NOMO-1 treated with DMSO at 0.1 percent for 48 hours (cell line): ENCODE data around the gene LAMA2.

Experiments
- DNase-seq: peaks from one replicate; lab custom pipeline; 2025; ENCODE audit not compliant: unreplicated experiment; lab: John Stamatoyannopoulos, UW

Gene LAMA2

DNA sequence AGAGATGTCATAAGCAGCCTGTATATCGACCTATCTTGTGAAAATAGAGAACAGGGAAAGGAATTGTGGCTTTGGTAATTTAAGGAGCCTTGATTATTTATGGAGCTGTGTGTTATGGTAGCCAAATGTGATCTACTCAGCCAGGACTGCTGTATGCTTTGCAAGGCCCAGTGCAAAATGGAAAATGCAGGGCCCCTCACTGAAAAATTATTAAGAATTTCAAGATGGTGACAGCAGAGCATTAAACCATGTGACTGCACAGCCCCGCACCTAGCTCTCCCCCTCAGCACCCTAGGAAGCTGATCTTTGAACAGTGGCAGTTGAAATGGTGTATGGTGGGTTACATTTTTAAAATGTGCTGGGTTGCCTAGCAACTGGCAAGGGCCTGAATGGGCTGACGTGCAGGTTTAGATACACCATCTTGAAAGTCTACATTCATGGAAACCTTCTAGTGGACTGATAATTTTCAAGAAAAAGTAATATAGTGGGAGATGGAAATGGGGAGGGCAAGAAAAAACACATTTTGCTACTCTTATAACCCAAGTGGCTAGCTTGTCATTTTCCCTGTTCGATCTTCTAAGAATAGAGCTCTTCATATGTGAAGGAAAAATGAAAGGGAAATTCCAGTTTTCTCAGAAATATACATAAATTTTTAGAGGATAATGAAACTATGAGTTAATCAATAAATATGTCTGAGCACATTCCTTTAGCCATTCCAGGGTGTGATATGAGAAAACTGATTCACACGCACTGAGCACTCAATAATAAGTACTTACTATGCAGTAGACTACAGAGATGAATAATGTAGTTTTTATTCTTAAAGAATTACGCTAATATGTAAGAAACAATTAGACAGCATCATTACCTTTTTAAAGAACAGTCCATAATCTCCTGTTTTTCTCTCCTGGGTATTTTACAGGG, 619.1 kb downstream of the LAMA2 start:
- no peak for DNase-seq

GRCh38 chr6:129504456-129504855, 621.5 kb downstream of the LAMA2 start:
- DNase-seq = no peak

DNA sequence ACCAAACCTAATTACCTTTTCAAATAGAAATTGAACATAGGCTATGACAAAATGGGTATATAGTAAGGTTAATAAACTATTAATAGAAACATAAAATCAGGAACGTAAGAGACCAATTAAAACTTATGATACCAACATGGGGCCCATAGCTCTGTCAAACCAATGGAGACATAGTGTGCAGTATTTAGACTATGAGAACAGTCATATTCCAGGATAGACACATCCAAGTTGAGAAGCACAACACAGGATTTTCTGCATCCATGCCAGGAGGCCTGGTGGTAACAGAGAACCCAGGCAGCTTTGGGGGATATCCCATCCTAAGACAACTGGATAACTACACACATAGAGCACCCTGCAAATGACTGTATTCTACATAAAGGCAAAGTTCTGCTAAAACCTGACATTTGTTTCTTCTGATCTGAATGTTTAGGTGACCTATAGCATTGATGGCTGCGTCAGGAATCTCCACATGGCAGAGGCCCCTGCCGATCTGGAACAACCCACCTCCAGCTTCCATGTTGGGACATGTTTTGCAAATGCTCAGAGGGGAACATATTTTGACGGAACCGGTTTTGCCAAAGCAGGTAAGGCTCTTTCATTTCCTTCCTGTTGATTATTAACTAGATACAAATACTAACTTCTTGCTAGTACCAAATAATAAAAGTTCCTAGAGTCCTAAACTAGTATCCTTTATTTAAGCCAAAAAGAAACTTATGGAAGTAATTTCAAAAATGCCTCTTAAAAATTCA, 624.3 kb downstream of the LAMA2 start:
- no peak for DNase-seq

GRCh38 chr6:129507846-129508245, 624.9 kb downstream of the LAMA2 start:
- DNase-seq = no peak

DNA sequence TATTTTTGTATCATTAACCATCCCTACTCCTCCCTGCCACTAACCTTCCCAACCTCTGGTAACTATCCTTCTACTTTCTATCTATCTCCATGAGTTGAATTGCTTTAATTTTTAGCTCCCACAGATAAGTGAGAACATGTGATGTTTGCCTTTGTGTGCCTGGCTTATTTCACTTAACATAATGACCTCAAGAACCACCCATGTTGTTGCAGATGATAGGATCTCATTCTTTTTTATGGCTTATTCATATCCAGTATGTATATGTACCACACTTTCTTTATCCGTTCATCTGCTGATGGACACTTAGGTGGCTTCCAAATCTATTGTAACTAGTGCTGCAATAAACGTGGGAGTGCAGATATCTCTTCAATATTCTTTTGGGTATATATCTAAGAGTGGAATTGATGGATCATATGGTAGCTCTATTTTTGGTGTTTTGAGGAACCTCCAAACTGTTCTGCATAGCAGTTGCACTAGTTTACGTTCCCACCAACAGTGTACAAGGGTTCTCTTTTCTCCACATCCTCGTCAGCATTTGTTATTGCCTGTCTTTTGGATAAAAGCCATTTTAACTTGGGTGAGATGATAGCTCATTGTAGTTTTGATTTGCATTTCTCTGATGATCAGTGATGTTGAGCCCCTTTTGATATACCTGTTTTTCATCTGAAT, 625.7 kb downstream of the LAMA2 start:
- no peak for DNase-seq

DNA sequence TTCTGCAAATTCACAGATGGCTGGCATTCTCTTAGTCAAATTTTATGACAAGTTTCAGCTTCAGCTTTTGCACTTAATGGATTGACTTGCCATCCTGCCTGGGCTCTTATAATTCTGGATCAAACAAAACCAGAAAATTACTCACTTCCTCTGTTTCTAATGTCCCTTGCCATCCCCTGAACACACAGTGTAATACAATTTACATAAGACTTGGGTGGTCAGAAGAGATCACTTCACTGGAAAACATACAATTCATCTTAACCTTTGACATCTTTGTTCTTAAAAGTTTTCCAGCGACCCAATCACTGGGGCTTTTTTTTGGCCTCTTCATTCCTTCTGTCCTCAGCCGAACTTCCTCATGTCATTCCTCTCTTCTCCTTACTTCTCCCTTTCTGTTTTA, 628.0 kb downstream of the LAMA2 start:
- peak; percentile 49 for DNase-seq

DNA sequence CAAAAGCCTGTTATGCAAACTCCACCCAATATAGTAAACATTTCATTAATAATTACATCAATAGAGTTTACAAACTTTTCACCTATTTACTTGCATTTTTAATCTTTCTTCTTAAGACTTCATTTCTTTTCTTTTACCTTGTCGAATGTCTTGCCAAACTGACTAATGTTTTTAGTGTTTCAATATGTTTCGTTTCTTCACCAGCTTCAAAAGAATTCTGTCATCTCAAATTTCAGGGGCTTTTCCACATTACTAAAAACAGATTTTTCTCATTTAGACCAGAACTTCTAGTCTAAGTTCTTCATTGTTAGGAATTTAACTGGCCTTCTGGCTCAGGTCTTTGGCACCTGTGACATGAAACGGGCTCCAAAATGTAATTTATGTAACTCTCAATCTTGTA, 630.5 kb downstream of the LAMA2 start:
- DNase-seq = no peak

DNA sequence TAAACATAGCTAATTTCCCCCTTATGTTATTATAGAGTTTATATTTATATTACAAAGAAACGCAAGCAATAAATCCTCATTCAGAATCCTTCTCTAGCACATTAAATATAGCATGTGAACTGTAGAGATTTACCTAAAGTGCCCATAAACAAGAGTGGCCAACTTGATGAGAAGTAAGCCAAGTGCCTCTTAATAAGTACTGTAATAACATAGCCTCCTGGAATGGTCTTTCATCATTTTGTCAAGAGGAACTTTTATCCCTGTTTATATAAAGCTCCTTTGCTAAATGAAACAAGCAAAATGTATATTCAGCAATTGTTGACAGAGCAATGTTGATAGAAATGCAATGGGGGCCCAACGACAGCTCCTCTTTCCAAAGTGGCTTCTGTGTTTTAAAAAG, 632.1 kb downstream of the LAMA2 start:
- no peak for DNase-seq

DNA sequence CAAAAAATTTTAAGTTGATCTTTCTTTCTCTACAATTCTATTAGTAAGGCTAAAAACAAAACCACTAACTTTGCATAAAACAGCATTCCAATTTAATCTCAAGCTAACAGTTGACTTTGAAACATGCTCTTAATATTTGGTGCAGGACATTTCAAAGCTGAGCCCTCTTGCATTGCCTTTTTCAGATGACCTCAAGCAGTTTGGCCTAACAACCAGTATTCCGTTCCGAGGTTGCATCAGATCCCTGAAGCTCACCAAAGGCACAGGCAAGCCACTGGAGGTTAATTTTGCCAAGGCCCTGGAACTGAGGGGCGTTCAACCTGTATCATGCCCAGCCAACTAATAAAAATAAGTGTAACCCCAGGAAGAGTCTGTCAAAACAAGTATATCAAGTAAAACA, 633.1 kb downstream of the LAMA2 start:
- DNase-seq = no peak

DNA sequence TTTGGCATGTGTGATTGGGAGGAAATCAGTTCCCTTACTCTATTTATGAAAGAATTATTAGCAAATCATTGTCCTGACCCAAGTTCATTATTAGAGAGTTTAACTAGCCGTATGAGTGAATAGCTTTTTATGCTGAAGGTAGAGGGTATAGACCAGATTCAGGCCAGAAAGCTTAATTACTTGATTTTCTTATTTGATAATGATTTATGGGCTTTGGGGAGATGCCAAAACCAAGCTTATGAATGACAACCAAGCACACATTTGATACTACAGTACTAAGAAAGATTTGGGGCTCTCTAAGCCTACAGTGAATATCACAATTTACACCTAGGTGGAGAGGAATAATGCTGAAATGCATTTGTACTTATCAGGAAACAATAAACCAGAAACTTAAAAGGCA, 633.8 kb downstream of the LAMA2 start:
- DNase-seq = no peak

DNA sequence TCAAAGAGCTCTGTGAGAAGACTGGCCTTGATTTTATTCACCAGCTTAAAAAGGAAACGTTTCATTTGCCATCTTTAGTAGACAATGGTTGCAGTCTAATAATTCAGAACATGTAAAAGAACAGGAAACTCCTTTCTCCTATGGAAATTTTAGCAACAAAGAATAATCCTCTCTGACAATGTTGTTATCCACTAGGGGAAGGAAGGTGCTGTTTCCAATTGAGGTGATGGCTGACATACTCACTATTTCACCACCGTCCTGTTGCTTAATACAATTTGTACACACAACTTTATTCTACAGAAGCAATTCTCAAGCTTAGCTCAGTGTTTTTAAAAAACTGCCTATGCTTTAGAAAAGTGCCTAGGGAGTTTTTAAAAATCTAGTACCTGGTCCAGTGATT, 634.4 kb downstream of the LAMA2 start:
- no peak for DNase-seq

GRCh38 chr6:129519750-129520149, 636.8 kb downstream of the LAMA2 start:
- no peak for DNase-seq

GRCh38 chr6:129521946-129522345, 639.0 kb downstream of the LAMA2 start:
- DNase-seq = no peak

DNA sequence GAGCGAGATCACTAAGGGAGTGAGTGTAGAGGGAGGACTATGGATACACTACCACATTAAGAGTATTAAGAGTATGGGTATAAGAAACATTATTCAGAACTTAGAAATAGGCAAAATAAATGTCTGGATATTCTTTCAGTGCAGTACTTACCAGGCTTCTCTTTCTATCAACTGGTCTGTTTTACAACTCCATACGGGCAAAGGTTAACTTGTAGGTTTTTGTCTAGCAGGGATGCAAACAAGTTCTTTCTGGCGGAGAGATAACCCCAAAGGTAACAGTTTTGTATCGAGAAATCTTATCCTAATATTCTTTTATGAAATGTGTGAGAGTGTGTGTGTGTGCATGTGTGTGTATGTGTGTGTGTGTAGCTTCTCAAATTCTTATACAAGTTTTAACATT, 640.9 kb downstream of the LAMA2 start:
- no peak for DNase-seq

- no peak for DNase-seq
Observed at GRCh38 chr6:129525055-129525454, 642.1 kb downstream of the LAMA2 start.

DNA sequence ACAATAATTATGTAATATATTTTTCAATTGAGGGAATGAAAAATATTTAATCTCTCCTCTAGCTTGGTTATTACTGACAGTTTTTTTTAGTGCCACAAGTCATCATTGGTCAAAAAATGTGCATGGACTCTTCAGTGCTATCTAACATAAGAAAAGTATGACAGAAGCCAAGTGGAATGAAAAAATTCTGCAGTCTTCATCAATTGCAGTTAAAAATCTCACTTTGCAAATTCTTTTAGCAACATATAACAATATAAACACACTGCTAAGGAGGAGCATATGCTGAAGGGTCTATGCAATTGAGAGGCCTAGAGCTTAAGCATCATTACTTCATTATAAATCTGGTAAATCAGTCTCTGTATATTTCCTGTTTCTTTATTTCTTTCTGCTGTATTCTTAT, 652.0 kb downstream of the LAMA2 start:
- DNase-seq = no peak

DNA sequence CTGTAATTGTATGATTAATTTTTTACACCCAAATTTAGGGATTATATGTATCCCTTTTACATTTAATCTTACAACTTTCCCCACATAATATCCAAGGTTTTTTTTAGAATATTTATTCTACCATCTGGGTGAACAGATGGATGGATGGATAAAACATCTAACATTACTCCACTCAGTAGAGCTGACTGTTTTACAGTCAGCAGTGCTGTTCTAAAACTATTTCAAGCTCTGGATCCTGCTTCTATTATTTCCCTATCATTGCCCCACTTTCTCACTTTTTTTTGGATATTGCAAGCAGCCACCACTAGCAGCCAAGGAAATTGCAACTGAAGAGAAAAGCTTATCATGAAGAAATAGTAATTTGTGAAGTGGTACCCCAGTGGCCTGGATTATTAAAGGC, 653.3 kb downstream of the LAMA2 start:
- DNase-seq = no peak

DNA sequence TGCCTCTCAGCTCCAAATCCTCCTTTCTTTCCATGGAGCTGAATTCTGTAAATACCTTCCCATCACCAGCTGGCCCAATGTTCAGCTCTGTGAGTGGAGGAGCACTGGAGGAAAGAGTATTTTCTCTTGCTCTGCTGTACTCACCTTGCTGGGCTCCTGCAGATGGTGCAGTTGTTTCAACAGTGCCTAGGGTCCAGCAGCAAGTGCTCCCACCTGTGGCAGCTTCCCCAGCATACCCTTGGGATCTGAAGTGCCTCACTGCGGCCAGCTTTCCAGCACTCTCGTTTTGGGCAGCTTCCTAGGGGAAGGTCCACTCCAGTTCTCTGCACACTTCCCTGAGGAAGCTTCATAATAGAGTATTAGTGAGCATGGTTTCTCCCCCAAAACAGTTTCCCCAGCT, 656.1 kb downstream of the LAMA2 start:
- no peak for DNase-seq

DNA sequence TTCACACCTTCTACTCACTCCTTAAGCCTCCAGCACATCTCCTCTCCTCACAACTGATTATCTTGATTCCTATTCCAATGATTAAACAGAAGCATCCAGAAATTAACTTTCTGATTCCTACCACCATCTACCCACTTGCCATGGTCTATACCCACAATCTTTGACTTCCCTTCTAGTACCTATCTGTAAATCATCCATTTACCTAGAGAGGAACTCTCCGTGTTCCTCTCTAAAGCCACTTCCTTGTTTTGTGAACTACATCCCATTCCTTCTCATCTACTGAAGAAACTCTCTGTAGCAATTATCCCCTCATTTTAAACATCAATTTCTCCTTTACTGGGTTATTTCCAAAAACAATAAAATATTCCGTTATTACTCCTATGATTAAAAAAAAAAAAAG, 659.8 kb downstream of the LAMA2 start:
- DNase-seq = peak; percentile 16

GRCh38 chr6:129543981-129544380, 661.0 kb downstream of the LAMA2 start:
- no peak for DNase-seq

GRCh38 chr6:129544892-129545612, 662.1 kb downstream of the LAMA2 start:
- no peak for DNase-seq
